ENCODE results near the gene C10orf67. TPM values are rescaled to one million over a fixed set of nuclear protein-coding genes. Genes with fewer than 3 reads are reported as not detected.

C10orf67 gene
- polyA plus RNA-seq, 1 donor from 2014 or later, result 0.48 TPM

DNA sequence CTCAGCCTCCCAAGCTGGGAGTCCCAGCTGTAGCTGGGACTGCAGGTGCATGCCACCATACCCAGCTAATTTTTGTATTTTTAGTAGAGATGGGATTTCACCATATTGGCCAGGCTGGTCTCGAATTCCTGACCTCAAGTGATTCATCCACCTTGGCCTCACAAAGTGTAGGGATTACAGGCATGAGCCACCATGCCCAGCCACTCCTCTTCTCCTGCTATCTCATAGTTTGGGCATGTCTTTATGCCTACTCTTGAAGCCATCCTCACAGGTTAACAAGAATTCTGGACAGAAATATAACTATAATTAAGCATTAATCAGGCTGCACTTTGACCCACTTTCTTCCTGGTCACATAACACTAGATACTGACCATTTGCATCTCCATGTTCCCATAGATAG is 28.6 kb upstream of the C10orf67 start:
- TF ChIP-seq, protein P1, sequence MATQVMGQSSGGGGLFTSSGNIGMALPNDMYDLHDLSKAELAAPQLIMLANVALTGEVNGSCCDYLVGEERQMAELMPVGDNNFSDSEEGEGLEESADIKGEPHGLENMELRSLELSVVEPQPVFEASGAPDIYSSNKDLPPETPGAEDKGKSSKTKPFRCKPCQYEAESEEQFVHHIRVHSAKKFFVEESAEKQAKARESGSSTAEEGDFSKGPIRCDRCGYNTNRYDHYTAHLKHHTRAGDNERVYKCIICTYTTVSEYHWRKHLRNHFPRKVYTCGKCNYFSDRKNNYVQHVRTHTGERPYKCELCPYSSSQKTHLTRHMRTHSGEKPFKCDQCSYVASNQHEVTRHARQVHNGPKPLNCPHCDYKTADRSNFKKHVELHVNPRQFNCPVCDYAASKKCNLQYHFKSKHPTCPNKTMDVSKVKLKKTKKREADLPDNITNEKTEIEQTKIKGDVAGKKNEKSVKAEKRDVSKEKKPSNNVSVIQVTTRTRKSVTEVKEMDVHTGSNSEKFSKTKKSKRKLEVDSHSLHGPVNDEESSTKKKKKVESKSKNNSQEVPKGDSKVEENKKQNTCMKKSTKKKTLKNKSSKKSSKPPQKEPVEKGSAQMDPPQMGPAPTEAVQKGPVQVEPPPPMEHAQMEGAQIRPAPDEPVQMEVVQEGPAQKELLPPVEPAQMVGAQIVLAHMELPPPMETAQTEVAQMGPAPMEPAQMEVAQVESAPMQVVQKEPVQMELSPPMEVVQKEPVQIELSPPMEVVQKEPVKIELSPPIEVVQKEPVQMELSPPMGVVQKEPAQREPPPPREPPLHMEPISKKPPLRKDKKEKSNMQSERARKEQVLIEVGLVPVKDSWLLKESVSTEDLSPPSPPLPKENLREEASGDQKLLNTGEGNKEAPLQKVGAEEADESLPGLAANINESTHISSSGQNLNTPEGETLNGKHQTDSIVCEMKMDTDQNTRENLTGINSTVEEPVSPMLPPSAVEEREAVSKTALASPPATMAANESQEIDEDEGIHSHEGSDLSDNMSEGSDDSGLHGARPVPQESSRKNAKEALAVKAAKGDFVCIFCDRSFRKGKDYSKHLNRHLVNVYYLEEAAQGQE (IDR thresholded peaks at IDR 0.05; ENCODE audit: borderline replicate concordance), result no peak
- TF ChIP-seq POLR2AphosphoS5 (IDR thresholded peaks at IDR 0.05) (no peak), SMC3 (conservative IDR thresholded peaks at IDR 0.05; ENCODE audit: poor library complexity) (no peak), EP300 (conservative IDR thresholded peaks at IDR 0.05; ENCODE audit: poor library complexity, severe bottlenecking) (no peak), MXI1 (conservative IDR thresholded peaks at IDR 0.05; ENCODE audit: poor library complexity, severe bottlenecking) (no peak), EZH2 (IDR thresholded peaks at IDR 0.05; ENCODE audit: borderline replicate concordance, insufficient read depth, low read length, poor library complexity, severe bottlenecking) (no peak), RAD21 (conservative IDR thresholded peaks at IDR 0.05) (no peak), TAF1 (IDR thresholded peaks at IDR 0.05; ENCODE audit: low read depth) (no peak)
- TF ChIP-seq, protein P2, sequence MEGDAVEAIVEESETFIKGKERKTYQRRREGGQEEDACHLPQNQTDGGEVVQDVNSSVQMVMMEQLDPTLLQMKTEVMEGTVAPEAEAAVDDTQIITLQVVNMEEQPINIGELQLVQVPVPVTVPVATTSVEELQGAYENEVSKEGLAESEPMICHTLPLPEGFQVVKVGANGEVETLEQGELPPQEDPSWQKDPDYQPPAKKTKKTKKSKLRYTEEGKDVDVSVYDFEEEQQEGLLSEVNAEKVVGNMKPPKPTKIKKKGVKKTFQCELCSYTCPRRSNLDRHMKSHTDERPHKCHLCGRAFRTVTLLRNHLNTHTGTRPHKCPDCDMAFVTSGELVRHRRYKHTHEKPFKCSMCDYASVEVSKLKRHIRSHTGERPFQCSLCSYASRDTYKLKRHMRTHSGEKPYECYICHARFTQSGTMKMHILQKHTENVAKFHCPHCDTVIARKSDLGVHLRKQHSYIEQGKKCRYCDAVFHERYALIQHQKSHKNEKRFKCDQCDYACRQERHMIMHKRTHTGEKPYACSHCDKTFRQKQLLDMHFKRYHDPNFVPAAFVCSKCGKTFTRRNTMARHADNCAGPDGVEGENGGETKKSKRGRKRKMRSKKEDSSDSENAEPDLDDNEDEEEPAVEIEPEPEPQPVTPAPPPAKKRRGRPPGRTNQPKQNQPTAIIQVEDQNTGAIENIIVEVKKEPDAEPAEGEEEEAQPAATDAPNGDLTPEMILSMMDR (IDR thresholded peaks at IDR 0.05; ENCODE audit: poor library complexity, severe bottlenecking), result no peak
- Histone ChIP-seq H3K36me3 (ENCODE audit: insufficient read depth, low read length) (no peaks in the 10 kb centered on the region), H3K79me2 (replicated peaks; ENCODE audit: insufficient read depth, low read length) (no peaks in the 10 kb centered on the region), H3K27me3 (ENCODE audit: insufficient read depth, low read depth, low read length) (no peaks in the 10 kb centered on the region), H4K20me1 (ENCODE audit: insufficient read depth) (no peaks in the 10 kb centered on the region), H2AFZ (ENCODE audit: low read depth, low read length) (no peak overlapping the region), H3K9ac (ENCODE audit: low read length) (no peak overlapping the region), H3K4me3 (ENCODE audit: low read length) (no peak overlapping the region), H3K9me3 (ENCODE audit: low read length) (no peaks in the 10 kb centered on the region), H3K4me2 (ENCODE audit: low read length) (no peak overlapping the region), H3K27ac (ENCODE audit: low read length) (no peak overlapping the region), H3F3A (ENCODE audit: insufficient read depth, low read length, poor library complexity, severe bottlenecking) (no peaks in the 10 kb centered on the region), H3K9me2 (ENCODE audit: insufficient read depth, low read length) (no peaks in the 10 kb centered on the region)

DNA sequence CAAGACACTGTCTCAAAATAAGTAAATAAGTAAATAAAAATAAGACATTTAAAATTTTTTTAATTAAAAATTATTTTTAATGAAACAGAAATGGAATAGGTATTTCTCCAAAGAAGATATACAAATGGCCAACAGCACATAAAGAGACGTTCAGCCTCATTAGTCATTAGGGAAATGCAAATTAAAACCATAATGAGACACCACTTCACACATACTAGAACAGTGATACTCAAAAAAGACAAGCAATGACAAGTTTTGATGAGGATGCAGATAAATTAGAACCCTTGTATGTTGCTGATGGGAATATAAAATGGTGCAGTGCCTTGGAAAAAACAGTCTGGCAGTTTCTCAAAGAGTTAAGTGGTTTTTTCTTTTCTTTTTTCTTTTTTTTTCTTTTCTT is 26.5 kb upstream of the C10orf67 start:
- Histone ChIP-seq H3K79me2 (replicated peaks; ENCODE audit: insufficient read depth, low read length) (no peaks in the 10 kb centered on the region), H4K20me1 (ENCODE audit: insufficient read depth) (no peaks in the 10 kb centered on the region), H3K9me3 (ENCODE audit: low read length) (no peaks in the 10 kb centered on the region), H3K27me3 (ENCODE audit: insufficient read depth, low read depth, low read length) (no peaks in the 10 kb centered on the region), H3K4me2 (ENCODE audit: low read length) (no peak overlapping the region), H3K9ac (ENCODE audit: low read length) (no peak overlapping the region), H3K4me3 (ENCODE audit: low read length) (no peak overlapping the region), H3K9me2 (ENCODE audit: insufficient read depth, low read length) (no peaks in the 10 kb centered on the region), H2AFZ (ENCODE audit: low read depth, low read length) (no peak overlapping the region), H3K27ac (ENCODE audit: low read length) (no peak overlapping the region), H3F3A (ENCODE audit: insufficient read depth, low read length, poor library complexity, severe bottlenecking) (no peaks in the 10 kb centered on the region), H3K36me3 (ENCODE audit: insufficient read depth, low read length) (no peaks in the 10 kb centered on the region)
- no peak for TF ChIP-seq EZH2 (IDR thresholded peaks at IDR 0.05; ENCODE audit: borderline replicate concordance, insufficient read depth, low read length, poor library complexity, severe bottlenecking)
- no peak for TF ChIP-seq TAF1 (IDR thresholded peaks at IDR 0.05; ENCODE audit: low read depth)
- TF ChIP-seq POLR2AphosphoS5 (IDR thresholded peaks at IDR 0.05), result no peak

DNA sequence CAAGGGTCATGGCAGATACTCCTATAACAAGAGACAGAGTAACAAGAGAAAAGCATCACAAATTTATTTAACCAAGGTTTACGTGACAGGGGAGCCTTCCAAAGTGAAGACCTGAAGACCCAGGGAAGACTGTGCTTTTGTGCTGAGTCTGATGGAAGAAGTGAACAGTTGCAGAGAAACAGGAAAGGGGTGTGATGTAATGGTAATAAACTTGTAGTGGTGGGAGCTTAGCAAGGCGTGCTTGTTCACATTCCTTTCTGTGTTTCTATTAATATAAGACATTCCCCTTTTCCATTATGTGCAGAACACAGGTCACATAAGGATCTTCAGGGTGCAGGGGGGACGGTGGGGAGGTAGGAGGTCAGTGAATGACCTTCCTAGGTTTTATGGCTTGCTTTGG is 25.5 kb upstream of the C10orf67 start:
- H3K9ac ChIP-seq (ENCODE audit: low read length), result no peak overlapping the region
- H3K4me3 ChIP-seq (ENCODE audit: low read length), result no peak overlapping the region
- no peaks in the 10 kb centered on the region for H3K27me3 ChIP-seq (ENCODE audit: insufficient read depth, low read depth, low read length)
- H3K27ac ChIP-seq (ENCODE audit: low read length), result no peak overlapping the region
- H3K9me2 ChIP-seq (ENCODE audit: insufficient read depth, low read length), result no peaks in the 10 kb centered on the region
- no peaks in the 10 kb centered on the region for H4K20me1 ChIP-seq (ENCODE audit: insufficient read depth)
- H3F3A ChIP-seq (ENCODE audit: insufficient read depth, low read length, poor library complexity, severe bottlenecking), result no peaks in the 10 kb centered on the region
- no peaks in the 10 kb centered on the region for H3K36me3 ChIP-seq (ENCODE audit: insufficient read depth, low read length)
- no peak overlapping the region for H2AFZ ChIP-seq (ENCODE audit: low read depth, low read length)
- H3K79me2 ChIP-seq (replicated peaks; ENCODE audit: insufficient read depth, low read length), result no peaks in the 10 kb centered on the region
- H3K9me3 ChIP-seq (ENCODE audit: low read length), result no peaks in the 10 kb centered on the region
- TF ChIP-seq POLR2AphosphoS5 (IDR thresholded peaks at IDR 0.05) (no peak), SMC3 (conservative IDR thresholded peaks at IDR 0.05; ENCODE audit: poor library complexity) (no peak), TAF1 (IDR thresholded peaks at IDR 0.05; ENCODE audit: low read depth) (no peak), EP300 (conservative IDR thresholded peaks at IDR 0.05; ENCODE audit: poor library complexity, severe bottlenecking) (no peak), EZH2 (IDR thresholded peaks at IDR 0.05; ENCODE audit: borderline replicate concordance, insufficient read depth, low read length, poor library complexity, severe bottlenecking) (no peak), MXI1 (conservative IDR thresholded peaks at IDR 0.05; ENCODE audit: poor library complexity, severe bottlenecking) (no peak), RAD21 (conservative IDR thresholded peaks at IDR 0.05) (no peak)
- TF ChIP-seq, protein P1 (IDR thresholded peaks at IDR 0.05; ENCODE audit: borderline replicate concordance), result no peak
- TF ChIP-seq, protein P2 (IDR thresholded peaks at IDR 0.05; ENCODE audit: poor library complexity, severe bottlenecking), result no peak
- H3K4me2 ChIP-seq (ENCODE audit: low read length), result no peak overlapping the region
